ENCODE results near the gene PCCA. TPM values are rescaled to one million over a fixed set of nuclear protein-coding genes. Genes with fewer than 3 reads are reported as not detected.

The PCCA gene
- total RNA-seq, 1 experiment from 2014 or later = 52.8 TPM

DNA sequence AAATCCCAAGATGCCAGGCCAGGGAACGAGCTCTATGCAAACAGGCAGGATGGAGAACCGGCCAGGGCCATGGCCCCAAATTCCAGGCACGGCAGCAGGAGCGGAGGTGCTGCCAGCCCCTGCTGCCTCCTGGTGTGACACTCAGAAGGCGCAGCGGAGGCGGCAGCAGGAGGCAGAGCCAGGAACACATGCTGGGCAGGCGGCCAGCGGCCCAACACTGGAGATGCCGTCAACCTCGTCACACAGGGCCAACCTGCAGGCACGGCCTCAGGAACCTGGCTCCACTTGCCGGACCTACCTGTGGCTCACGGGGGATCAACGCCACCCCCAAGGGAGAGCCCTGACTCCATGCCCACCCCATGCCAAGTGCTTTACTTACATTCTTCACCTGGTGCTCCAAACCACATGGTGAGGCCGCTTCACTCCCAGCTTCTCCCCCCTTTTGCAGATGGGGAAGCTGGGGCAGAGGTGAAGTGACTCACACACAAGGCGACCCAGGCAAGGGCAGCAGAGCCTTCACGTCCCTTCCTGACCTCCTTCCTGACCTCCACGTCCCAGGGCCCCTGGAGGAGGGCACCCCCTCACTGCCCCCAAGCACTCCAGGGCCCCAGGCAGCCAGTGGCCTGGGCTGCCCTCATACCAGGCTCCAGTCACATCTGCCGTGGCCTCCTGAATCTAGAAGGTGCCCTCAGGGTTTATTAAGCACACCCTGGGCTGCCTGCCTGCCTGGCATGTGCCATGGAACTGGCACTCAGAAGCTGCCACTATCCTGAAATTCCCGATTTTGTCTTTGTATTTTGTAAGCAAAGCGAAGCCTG, 456.2 kb downstream of the PCCA start:
- Mint-ChIP-seq H3K27ac (peak overlapping the region; percentile 35; the same call in 1 of the 2 replicates), H3K36me3 (no peaks in the 10 kb centered on the region), H3K9me3 (no peaks in the 10 kb centered on the region), H3K27me3 (ENCODE audit: low read depth) (no peaks in the 10 kb centered on the region), H3K4me3 (no peak overlapping the region), H3K4me1 (peaks cover 10% of the 10 kb centered on the region)
- no peak for DNase-seq (ENCODE audit: low spot score)
- ChIA-PET CTCF (no interaction called here), POLR2A (no interaction called here)
- no peak for TF ChIP-seq NFE2L1 (CRISPR knock-in tag; IDR thresholded peaks at IDR 0.05)
- TF ChIP-seq ZNF423 (CRISPR knock-in tag; IDR thresholded peaks at IDR 0.05) = peak; percentile 19; the same call in 1 of the 2 replicates
- no peak for TF ChIP-seq RELA (CRISPR knock-in tag; IDR thresholded peaks at IDR 0.05; ENCODE audit: borderline replicate concordance)
- TF ChIP-seq, protein P1, sequence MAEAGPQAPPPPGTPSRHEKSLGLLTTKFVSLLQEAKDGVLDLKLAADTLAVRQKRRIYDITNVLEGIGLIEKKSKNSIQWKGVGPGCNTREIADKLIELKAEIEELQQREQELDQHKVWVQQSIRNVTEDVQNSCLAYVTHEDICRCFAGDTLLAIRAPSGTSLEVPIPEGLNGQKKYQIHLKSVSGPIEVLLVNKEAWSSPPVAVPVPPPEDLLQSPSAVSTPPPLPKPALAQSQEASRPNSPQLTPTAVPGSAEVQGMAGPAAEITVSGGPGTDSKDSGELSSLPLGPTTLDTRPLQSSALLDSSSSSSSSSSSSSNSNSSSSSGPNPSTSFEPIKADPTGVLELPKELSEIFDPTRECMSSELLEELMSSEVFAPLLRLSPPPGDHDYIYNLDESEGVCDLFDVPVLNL (CRISPR knock-in tag; IDR thresholded peaks at IDR 0.05; ENCODE audit: borderline replicate concordance, low read depth) = no peak
- ATAC-seq = no peak

DNA sequence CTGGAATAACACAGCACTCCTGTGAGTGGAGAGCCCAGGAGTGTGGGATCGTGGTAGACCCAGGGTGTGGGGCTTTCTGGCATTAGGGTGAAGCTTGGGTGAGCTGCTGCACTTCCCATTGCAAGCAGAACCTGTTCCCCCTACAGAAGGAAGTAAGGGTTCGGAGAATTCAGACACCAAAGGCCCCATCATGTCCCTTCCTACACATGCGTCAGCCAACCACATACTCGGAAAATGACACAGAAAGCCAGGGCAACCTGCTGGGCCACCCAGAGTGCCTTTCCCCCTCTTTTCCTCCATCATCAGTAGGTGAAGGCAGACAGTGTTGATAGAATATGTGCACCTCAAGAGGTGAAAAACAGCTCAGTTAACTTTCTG, 456.8 kb downstream of the PCCA start:
- H3K27me3 Mint-ChIP-seq (ENCODE audit: low read depth) = no peaks in the 10 kb centered on the region
- H3K27ac Mint-ChIP-seq = no peak overlapping the region
- TF ChIP-seq FOXK1 (CRISPR knock-in tag; IDR thresholded peaks at IDR 0.05) = no peak
- TF ChIP-seq, protein P2, sequence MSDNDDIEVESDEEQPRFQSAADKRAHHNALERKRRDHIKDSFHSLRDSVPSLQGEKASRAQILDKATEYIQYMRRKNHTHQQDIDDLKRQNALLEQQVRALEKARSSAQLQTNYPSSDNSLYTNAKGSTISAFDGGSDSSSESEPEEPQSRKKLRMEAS (CRISPR knock-in tag; IDR thresholded peaks at IDR 0.05) = no peak
- TF ChIP-seq NFE2L1 (CRISPR knock-in tag; IDR thresholded peaks at IDR 0.05) = no peak
- TF ChIP-seq GRHL2 (CRISPR knock-in tag; IDR thresholded peaks at IDR 0.05; ENCODE audit: insufficient replicate concordance, severe bottlenecking) = no peak
- TF ChIP-seq FOXJ3 (CRISPR knock-in tag; IDR thresholded peaks at IDR 0.05; ENCODE audit: borderline replicate concordance) = no peak
- no peak for TF ChIP-seq CREM (CRISPR knock-in tag; IDR thresholded peaks at IDR 0.05)
- TF ChIP-seq SOX15 (CRISPR knock-in tag; IDR thresholded peaks at IDR 0.05) = no peak
- TF ChIP-seq ARID4B (CRISPR knock-in tag; IDR thresholded peaks at IDR 0.05; ENCODE audit: borderline replicate concordance) = no peak
- no peak for TF ChIP-seq TEAD1 (CRISPR knock-in tag; IDR thresholded peaks at IDR 0.05)
- H3K4me3 Mint-ChIP-seq = no peak overlapping the region
- H3K9me3 Mint-ChIP-seq = no peaks in the 10 kb centered on the region
- peaks cover 10% of the 10 kb centered on the region for H3K4me1 Mint-ChIP-seq
- DNase-seq (ENCODE audit: low spot score) (no peak), ATAC-seq (no peak)
- ChIA-PET POLR2A (no interaction called here), CTCF (interaction anchor here (0.7 kb wide), 1 partner anchor 1328 kb away, joined by 6 read pairs; no protein-coding TSS in a partner anchor)
- H3K36me3 Mint-ChIP-seq = no peaks in the 10 kb centered on the region

DNA sequence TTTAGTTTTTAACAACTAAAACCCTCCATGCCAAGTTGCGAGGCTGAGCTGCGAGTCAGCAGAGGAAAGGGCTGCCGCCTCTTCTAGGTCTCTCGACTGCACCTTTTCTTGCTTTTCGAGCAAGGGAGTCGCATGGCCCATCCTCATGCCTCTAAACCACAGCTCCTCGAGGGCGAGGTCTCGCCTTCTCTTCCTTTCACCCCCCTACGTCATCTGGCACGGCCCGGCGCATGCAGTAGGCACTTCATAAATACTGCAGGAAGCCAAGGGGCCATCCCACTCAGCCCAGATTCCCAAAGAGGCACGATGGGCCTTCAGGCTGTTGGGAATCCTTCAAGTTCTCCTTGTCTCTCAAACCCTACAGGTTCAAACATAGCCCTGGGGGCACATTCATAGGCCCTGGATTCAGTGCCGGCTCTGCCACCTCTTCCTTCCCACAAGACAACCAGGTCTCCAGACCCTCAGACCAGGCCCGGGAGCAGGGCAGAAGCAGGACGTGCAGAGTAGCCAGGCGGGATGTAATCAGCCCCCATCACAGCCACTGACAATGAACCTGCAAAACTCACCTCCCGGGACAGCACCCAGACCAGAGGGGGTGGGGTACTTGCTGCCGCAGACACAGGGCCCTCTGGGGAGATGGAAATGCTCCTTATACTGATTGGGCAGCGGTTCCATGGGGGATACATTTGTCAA, 458.0 kb downstream of the PCCA start:
- DNase-seq (ENCODE audit: low spot score) (no peak), ATAC-seq (no peak; the same call in 1 of the 2 replicates)
- Mint-ChIP-seq H3K4me3 (no peak overlapping the region), H3K4me1 (peaks cover 5% of the 10 kb centered on the region; the same call in 1 of the 2 replicates), H3K27ac (peak overlapping the region; percentile 80; the same call in 1 of the 2 replicates), H3K9me3 (no peaks in the 10 kb centered on the region), H3K27me3 (ENCODE audit: low read depth) (no peaks in the 10 kb centered on the region), H3K36me3 (no peaks in the 10 kb centered on the region)
- CTCF ChIA-PET = no interaction called here
- POLR2A ChIA-PET = no interaction called here
- TF ChIP-seq, protein P3, sequence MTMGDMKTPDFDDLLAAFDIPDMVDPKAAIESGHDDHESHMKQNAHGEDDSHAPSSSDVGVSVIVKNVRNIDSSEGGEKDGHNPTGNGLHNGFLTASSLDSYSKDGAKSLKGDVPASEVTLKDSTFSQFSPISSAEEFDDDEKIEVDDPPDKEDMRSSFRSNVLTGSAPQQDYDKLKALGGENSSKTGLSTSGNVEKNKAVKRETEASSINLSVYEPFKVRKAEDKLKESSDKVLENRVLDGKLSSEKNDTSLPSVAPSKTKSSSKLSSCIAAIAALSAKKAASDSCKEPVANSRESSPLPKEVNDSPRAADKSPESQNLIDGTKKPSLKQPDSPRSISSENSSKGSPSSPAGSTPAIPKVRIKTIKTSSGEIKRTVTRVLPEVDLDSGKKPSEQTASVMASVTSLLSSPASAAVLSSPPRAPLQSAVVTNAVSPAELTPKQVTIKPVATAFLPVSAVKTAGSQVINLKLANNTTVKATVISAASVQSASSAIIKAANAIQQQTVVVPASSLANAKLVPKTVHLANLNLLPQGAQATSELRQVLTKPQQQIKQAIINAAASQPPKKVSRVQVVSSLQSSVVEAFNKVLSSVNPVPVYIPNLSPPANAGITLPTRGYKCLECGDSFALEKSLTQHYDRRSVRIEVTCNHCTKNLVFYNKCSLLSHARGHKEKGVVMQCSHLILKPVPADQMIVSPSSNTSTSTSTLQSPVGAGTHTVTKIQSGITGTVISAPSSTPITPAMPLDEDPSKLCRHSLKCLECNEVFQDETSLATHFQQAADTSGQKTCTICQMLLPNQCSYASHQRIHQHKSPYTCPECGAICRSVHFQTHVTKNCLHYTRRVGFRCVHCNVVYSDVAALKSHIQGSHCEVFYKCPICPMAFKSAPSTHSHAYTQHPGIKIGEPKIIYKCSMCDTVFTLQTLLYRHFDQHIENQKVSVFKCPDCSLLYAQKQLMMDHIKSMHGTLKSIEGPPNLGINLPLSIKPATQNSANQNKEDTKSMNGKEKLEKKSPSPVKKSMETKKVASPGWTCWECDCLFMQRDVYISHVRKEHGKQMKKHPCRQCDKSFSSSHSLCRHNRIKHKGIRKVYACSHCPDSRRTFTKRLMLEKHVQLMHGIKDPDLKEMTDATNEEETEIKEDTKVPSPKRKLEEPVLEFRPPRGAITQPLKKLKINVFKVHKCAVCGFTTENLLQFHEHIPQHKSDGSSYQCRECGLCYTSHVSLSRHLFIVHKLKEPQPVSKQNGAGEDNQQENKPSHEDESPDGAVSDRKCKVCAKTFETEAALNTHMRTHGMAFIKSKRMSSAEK (CRISPR knock-in tag; IDR thresholded peaks at IDR 0.05; ENCODE audit: borderline replicate concordance) = no peak
- TF ChIP-seq NFE2L1 (CRISPR knock-in tag; IDR thresholded peaks at IDR 0.05) = no peak
- TF ChIP-seq, protein P4, sequence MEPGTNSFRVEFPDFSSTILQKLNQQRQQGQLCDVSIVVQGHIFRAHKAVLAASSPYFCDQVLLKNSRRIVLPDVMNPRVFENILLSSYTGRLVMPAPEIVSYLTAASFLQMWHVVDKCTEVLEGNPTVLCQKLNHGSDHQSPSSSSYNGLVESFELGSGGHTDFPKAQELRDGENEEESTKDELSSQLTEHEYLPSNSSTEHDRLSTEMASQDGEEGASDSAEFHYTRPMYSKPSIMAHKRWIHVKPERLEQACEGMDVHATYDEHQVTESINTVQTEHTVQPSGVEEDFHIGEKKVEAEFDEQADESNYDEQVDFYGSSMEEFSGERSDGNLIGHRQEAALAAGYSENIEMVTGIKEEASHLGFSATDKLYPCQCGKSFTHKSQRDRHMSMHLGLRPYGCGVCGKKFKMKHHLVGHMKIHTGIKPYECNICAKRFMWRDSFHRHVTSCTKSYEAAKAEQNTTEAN (CRISPR knock-in tag; IDR thresholded peaks at IDR 0.05) = no peak
- TF ChIP-seq SMAD4 (CRISPR knock-in tag; IDR thresholded peaks at IDR 0.05) = no peak
